ENCODE data around the gene SH3BP1.

DNA sequence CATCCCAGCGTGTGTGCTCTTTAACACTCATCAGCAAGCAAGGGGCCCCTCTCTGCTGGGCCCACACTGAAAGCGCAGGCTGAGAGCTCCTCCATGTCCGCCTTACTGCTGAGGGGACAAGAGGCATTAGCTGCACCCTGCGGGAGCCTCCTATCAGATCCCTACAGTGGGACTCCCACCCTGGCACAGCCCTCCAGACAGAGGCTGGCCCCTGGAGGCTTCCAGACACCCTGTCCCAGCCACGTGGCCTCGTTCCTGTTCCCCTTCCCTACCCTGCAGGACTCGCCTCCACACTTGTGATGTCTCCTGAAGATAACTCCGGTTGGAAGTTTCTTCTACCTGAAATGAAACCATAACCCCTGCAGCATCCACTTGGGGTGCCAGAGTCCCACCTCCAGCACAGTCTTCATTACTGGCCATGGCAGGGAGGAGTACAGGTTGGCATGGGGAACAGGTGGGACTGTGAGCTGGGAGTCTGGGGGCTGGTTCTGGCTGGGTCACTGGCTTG, 5.0 kb upstream of the SH3BP1 start:
- TF ChIP-seq POLR2A (IDR thresholded peaks at IDR 0.05; ENCODE audit: low read length) (no peak), GATA1 (IDR thresholded peaks at IDR 0.05; ENCODE audit: low read depth, low read length) (no peak)
